SK-N-SH (cell line): ENCODE measurements around the gene WWOX. TPM values are rescaled to one million over a fixed set of nuclear protein-coding genes. Genes with fewer than 3 reads are reported as not detected.

Experiments used
- CTCF ChIA-PET: fragments of 300-600, 350-600 bp; formaldehyde crosslinking; extraction: SDS; loops from one replicate; lab custom pipeline; 2021; lab: Yijun Ruan, JAX
- POLR2A ChIA-PET: fragments of 350-600 bp; sonication (Branson Sonifier 250); formaldehyde crosslinking; extraction: SDS; loops from one replicate; lab custom pipeline; 2020; ENCODE audit warnings: antibody characterized with exemption, inconsistent platforms; lab: Yijun Ruan, JAX
- DNase-seq: peaks from one replicate; pipeline ENCODE4 v3.0.0; 2012
- H2AFZ ChIP-seq: fragments of 200-600 bp; sonication (generic); 2 replicates; pipeline ENCODE4 v1.8.1; 2016; ENCODE audit warnings: antibody characterized with exemption, mild to moderate bottlenecking, low read depth
- H3F3A ChIP-seq: fragments of 200-600 bp; sonication (generic); replicated peaks from 2 replicates; pipeline ENCODE3; 2016; ENCODE audit warnings: antibody characterized with exemption, mild to moderate bottlenecking; ENCODE audit not compliant: insufficient read depth
- H3K27ac ChIP-seq, 2 experiments: fragments of 200-500 bp in 1 of 2; fragments of 200-600 bp in 1 of 2; sonication (Bioruptor generic) in 1 of 2; sonication (generic), shearing (Covaris generic) in 1 of 2; 2 replicates each; pipeline versions ENCODE4 v1.5.1 to v1.6.1; 2014 to 2016; ENCODE audit warnings: low read depth in 2 of 2, inconsistent platforms in 1 of 2, low read length in 1 of 2, mild to moderate bottlenecking in 1 of 2, mixed read lengths in 1 of 2
- H3K27me3 ChIP-seq: fragments of 200-600 bp; sonication (generic), shearing (Covaris generic); 2 replicates; pipeline ENCODE4 v1.6.1; 2016; ENCODE audit warnings: mixed run types; ENCODE audit not compliant: insufficient read depth
- H3K36me3 ChIP-seq, 2 experiments: fragments of 200-500 bp in 1 of 2; fragments of 200-600 bp in 1 of 2; sonication (Bioruptor generic) in 1 of 2; sonication (generic) in 1 of 2; replicated peaks in 1 of 2; 2 replicates each; pipeline versions ENCODE3 to v1.5.1; 2014 to 2016; ENCODE audit warnings: low read length in 1 of 2, mild to moderate bottlenecking in 1 of 2; ENCODE audit not compliant: insufficient read depth in 2 of 2, control insufficient read depth in 1 of 2
- H3K4me1 ChIP-seq, 2 experiments: fragments of 200-500 bp in 1 of 2; fragments of 200-600 bp in 1 of 2; sonication (Bioruptor generic) in 1 of 2; sonication (generic), shearing (Covaris generic) in 1 of 2; 2 replicates each; pipeline versions ENCODE4 v1.5.1 to v1.6.1; 2014 to 2016; ENCODE audit warnings: low read depth in 1 of 2, low read length in 1 of 2, mixed run types in 1 of 2; ENCODE audit not compliant: insufficient read depth in 2 of 2, control insufficient read depth in 1 of 2
- H3K4me2 ChIP-seq: fragments of 200-600 bp; sonication (generic), shearing (Covaris generic); 2 replicates; pipeline ENCODE4 v1.6.1; 2017; ENCODE audit warnings: mixed run types
- H3K4me3 ChIP-seq, 2 experiments: fragments of 200-500 bp in 1 of 2; fragments of 200-600 bp in 1 of 2; sonication (Bioruptor generic) in 1 of 2; sonication (generic), shearing (Covaris generic) in 1 of 2; 2 replicates each; pipeline versions ENCODE4 v1.5.1 to v1.8.1; 2014 to 2016; ENCODE audit warnings: low read depth in 2 of 2, inconsistent platforms in 1 of 2, low read length in 1 of 2, mild to moderate bottlenecking in 1 of 2, mixed read lengths in 1 of 2, moderate library complexity in 1 of 2
- H3K79me2 ChIP-seq: fragments of 200-600 bp; sonication (generic); 2 replicates; pipeline ENCODE4 v1.8.1; 2017; ENCODE audit warnings: mild to moderate bottlenecking; ENCODE audit not compliant: insufficient read depth
- H3K9ac ChIP-seq: fragments of 200-600 bp; sonication (generic); 2 replicates; pipeline ENCODE4 v1.6.1; 2017; ENCODE audit warnings: mixed run types
- H3K9me2 ChIP-seq: fragments of 200-600 bp; sonication (generic); 2 replicates; pipeline ENCODE4 v1.6.1; 2017; ENCODE audit warnings: mixed run types
- H3K9me3 ChIP-seq: fragments of 200-600 bp; sonication (generic); 2 replicates; pipeline ENCODE4 v1.6.1; 2017; ENCODE audit warnings: mixed run types, mild to moderate bottlenecking, moderate library complexity
- H4K20me1 ChIP-seq: fragments of 200-600 bp; sonication (generic); 2 replicates; pipeline ENCODE4 v1.6.1; 2017; ENCODE audit warnings: mild to moderate bottlenecking, mixed run types; ENCODE audit not compliant: insufficient read depth
- CHD2 ChIP-seq: fragments of 150-350 bp; IDR thresholded peaks from 2 replicates; pipeline ENCODE4 v1.6.1; 2018; ENCODE audit warnings: low read length; ENCODE audit not compliant: partially characterized antibody
- ELF1 ChIP-seq: IDR thresholded peaks from 2 replicates; pipeline ENCODE4 v1.4.0; 2012
- EP300 ChIP-seq, 2 experiments: IDR thresholded peaks; 2 replicates each; pipeline versions ENCODE4 v1.4.0 to v1.6.1; 2012; ENCODE audit warnings: borderline replicate concordance in 1 of 2, low read depth in 1 of 2, low read length in 1 of 2
- EZH2phosphoT487 ChIP-seq: fragments of 200-600 bp; sonication (generic); IDR thresholded peaks from 2 replicates; pipeline ENCODE4 v1.6.1; 2017; ENCODE audit warnings: low read depth, mixed run types, mild to moderate bottlenecking, antibody characterized with exemption, moderate library complexity, borderline replicate concordance
- FOXJ3 ChIP-seq: sonication (generic); formaldehyde crosslinking; IDR thresholded peaks from 2 replicates; pipeline ENCODE4 v1.5.1; 2020; ENCODE audit warnings: mild to moderate bottlenecking, missing genetic modification reagents
- FOXM1 ChIP-seq: IDR thresholded peaks from 2 replicates; pipeline ENCODE4 v1.4.0; 2012; ENCODE audit warnings: low read depth, mild to moderate bottlenecking
- GABPA ChIP-seq: IDR thresholded peaks from 2 replicates; pipeline ENCODE4 v1.4.0; 2012; ENCODE audit warnings: low read depth, mild to moderate bottlenecking
- GATA2 ChIP-seq: sonication (generic); formaldehyde crosslinking; IDR thresholded peaks from 2 replicates; pipeline ENCODE4 v1.5.0; 2020; ENCODE audit warnings: mild to moderate bottlenecking, missing genetic modification reagents
- JUND ChIP-seq: IDR thresholded peaks from 2 replicates; pipeline ENCODE4 v1.4.0; 2012
- MEF2A ChIP-seq: IDR thresholded peaks from 2 replicates; pipeline ENCODE4 v1.4.0; 2012; ENCODE audit warnings: low read depth, borderline replicate concordance
- POLR2AphosphoS5 ChIP-seq: IDR thresholded peaks from 2 replicates; pipeline ENCODE4 v1.6.1; 2012; ENCODE audit warnings: low read depth, low read length
- RCOR1 ChIP-seq: fragments of 150-350 bp; IDR thresholded peaks from 2 replicates; pipeline ENCODE4 v1.6.1; 2017; ENCODE audit warnings: antibody characterized with exemption, low read length
- TEAD4 ChIP-seq: IDR thresholded peaks from 2 replicates; pipeline ENCODE4 v1.4.0; 2012; ENCODE audit warnings: mild to moderate bottlenecking, borderline replicate concordance; ENCODE audit not compliant: insufficient read depth
- YY1 ChIP-seq: IDR thresholded peaks from 2 replicates; pipeline ENCODE4 v1.4.0; 2012; ENCODE audit warnings: low read depth, mild to moderate bottlenecking
- WGBS: methylation state at CpG from one replicate; pipeline ENCODE4 v1.1.6; 2017; ENCODE audit warnings: low lambda C conversion rate; 5-methylcytosine and 5-hydroxymethylcytosine counted together
- polyA plus RNA-seq, 3 experiments: library from polyadenylated mRNA; depleted of rRNA; stranded (reverse); fragments of >200 nt; gene quantifications; 2 replicates each; pipeline ENCODE4 v1.2.3, GENCODE V29; 2012
- TF ChIP-seq, protein P1 (sequence below): IDR thresholded peaks from 2 replicates; pipeline ENCODE4 v1.4.0; 2012; ENCODE audit warnings: low read depth, borderline replicate concordance
- TF ChIP-seq, protein P2 (sequence below): fragments of 150-350 bp; IDR thresholded peaks from 2 replicates; pipeline ENCODE4 v1.6.1; 2016; ENCODE audit warnings: mild to moderate bottlenecking, low read depth, low read length
- TF ChIP-seq, protein P3 (sequence below): fragments of 150-350 bp; IDR thresholded peaks from 2 replicates; pipeline ENCODE4 v1.6.1; 2017; ENCODE audit warnings: antibody characterized with exemption, low read length, low read depth, borderline replicate concordance
- TF ChIP-seq, protein P4 (sequence below): fragments of 200-600 bp; sonication (generic); IDR thresholded peaks from 2 replicates; pipeline ENCODE4 v1.6.1; 2017; ENCODE audit warnings: antibody characterized with exemption, mild to moderate bottlenecking, moderate library complexity
- TF ChIP-seq, protein P5 (sequence below): IDR thresholded peaks from 2 replicates; pipeline ENCODE4 v1.6.1; 2012; ENCODE audit warnings: mild to moderate bottlenecking, low read depth, low read length, moderate library complexity

The WWOX gene
- polyA plus RNA-seq, 1 of the 3 experiments (the other 2 are of a cell fraction): 10.8 TPM

DNA sequence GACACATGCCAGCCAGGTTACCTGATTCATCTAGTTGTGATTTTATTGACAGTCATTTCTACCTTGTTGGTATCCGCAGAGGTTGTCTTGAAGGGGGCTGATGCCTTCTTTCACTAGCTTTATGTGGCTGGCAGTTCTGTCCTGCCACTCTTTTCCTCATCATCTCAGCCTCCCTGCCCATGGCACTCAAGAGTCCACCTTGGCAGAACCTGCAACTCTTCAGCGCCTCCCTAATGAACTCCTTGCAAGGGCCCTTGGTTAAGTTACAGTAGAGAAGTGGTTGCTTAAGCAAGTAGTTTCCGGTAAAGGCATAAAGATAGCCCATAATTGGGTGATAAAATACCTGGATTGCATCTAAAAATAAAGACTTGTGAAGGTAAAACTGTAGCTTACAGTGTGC, 489.9 kb downstream of the WWOX start:
- Histone ChIP-seq H2AFZ (no peak overlapping the region), H4K20me1 (no peaks in the 10 kb centered on the region), H3K9me2 (no peaks in the 10 kb centered on the region), H3K36me3 (no peaks in the 10 kb centered on the region), H3K4me1 (no peaks in the 10 kb centered on the region), H3K27ac (no peak overlapping the region), H3K4me3 (no peak overlapping the region), H3K79me2 (no peaks in the 10 kb centered on the region), H3K4me2 (no peak overlapping the region), H3K9me3 (no peaks in the 10 kb centered on the region), H3K27me3 (no peaks in the 10 kb centered on the region), H3F3A (no peaks in the 10 kb centered on the region), H3K9ac (no peak overlapping the region)
- POLR2A ChIA-PET: no interaction called here
- no peak for TF ChIP-seq MEF2A
- TF ChIP-seq, protein P1, sequence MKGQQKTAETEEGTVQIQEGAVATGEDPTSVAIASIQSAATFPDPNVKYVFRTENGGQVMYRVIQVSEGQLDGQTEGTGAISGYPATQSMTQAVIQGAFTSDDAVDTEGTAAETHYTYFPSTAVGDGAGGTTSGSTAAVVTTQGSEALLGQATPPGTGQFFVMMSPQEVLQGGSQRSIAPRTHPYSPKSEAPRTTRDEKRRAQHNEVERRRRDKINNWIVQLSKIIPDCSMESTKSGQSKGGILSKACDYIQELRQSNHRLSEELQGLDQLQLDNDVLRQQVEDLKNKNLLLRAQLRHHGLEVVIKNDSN: no peak
- no peak for TF ChIP-seq POLR2AphosphoS5
- TF ChIP-seq FOXJ3: no peak
- no peak for TF ChIP-seq FOXM1
- TF ChIP-seq ELF1: no peak
- TF ChIP-seq EP300 (IDR thresholded peaks at IDR 0.05; ENCODE audit: borderline replicate concordance in 1 of 2, low read depth in 1 of 2, low read length in 1 of 2): no peak
- TF ChIP-seq, protein P2, sequence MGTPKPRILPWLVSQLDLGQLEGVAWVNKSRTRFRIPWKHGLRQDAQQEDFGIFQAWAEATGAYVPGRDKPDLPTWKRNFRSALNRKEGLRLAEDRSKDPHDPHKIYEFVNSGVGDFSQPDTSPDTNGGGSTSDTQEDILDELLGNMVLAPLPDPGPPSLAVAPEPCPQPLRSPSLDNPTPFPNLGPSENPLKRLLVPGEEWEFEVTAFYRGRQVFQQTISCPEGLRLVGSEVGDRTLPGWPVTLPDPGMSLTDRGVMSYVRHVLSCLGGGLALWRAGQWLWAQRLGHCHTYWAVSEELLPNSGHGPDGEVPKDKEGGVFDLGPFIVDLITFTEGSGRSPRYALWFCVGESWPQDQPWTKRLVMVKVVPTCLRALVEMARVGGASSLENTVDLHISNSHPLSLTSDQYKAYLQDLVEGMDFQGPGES: no peak
- TF ChIP-seq, protein P3, sequence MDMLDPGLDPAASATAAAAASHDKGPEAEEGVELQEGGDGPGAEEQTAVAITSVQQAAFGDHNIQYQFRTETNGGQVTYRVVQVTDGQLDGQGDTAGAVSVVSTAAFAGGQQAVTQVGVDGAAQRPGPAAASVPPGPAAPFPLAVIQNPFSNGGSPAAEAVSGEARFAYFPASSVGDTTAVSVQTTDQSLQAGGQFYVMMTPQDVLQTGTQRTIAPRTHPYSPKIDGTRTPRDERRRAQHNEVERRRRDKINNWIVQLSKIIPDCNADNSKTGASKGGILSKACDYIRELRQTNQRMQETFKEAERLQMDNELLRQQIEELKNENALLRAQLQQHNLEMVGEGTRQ: no peak
- TF ChIP-seq GATA2 (CRISPR knock-in tag): no peak
- TF ChIP-seq, protein P4, sequence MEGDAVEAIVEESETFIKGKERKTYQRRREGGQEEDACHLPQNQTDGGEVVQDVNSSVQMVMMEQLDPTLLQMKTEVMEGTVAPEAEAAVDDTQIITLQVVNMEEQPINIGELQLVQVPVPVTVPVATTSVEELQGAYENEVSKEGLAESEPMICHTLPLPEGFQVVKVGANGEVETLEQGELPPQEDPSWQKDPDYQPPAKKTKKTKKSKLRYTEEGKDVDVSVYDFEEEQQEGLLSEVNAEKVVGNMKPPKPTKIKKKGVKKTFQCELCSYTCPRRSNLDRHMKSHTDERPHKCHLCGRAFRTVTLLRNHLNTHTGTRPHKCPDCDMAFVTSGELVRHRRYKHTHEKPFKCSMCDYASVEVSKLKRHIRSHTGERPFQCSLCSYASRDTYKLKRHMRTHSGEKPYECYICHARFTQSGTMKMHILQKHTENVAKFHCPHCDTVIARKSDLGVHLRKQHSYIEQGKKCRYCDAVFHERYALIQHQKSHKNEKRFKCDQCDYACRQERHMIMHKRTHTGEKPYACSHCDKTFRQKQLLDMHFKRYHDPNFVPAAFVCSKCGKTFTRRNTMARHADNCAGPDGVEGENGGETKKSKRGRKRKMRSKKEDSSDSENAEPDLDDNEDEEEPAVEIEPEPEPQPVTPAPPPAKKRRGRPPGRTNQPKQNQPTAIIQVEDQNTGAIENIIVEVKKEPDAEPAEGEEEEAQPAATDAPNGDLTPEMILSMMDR: no peak
- no peak for TF ChIP-seq YY1
- TF ChIP-seq TEAD4: no peak
- TF ChIP-seq EZH2phosphoT487: no peak
- DNase-seq: no peak
- CTCF ChIA-PET: interaction anchor here (0.8 kb wide), 1 partner anchor 14 kb away, joined by 3 read pairs; no protein-coding TSS in a partner anchor
- WGBS: 63% methylated on average over 3 of the region's 3 CpGs

DNA sequence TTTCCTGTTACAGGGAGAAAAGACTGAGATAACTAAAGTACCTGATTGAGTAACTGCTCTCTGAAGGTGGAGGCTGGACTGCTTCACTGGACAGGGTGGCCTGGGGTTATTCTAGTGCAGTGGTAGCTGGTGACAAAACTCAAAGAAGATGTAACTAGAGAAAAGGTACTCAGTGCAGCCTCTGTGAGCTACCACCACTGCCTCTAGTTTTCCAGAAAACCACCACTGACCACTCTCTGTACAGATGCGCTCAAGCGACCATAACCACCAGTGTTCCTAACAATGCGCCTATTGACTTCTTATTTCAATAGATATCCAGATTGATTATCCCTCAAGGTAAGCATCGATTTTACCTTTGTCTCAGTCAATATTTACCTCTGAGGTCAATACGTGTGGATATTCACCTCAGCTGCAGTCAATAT, 492.2 kb downstream of the WWOX start:
- H3K9me2 ChIP-seq: no peaks in the 10 kb centered on the region
- H3K27me3 ChIP-seq: no peaks in the 10 kb centered on the region
- CTCF ChIA-PET: no interaction called here
- H4K20me1 ChIP-seq: no peaks in the 10 kb centered on the region
- H3K4me2 ChIP-seq: no peak overlapping the region
- no peak overlapping the region for H3K27ac ChIP-seq
- H3F3A ChIP-seq: no peaks in the 10 kb centered on the region
- DNase-seq: no peak
- no peaks in the 10 kb centered on the region for H3K4me1 ChIP-seq
- no peaks in the 10 kb centered on the region for H3K36me3 ChIP-seq
- WGBS: 80% methylated on average over 5 of the region's 5 CpGs
- H2AFZ ChIP-seq: no peak overlapping the region
- no peaks in the 10 kb centered on the region for H3K79me2 ChIP-seq
- no peaks in the 10 kb centered on the region for H3K9me3 ChIP-seq
- POLR2A ChIA-PET: no interaction called here
- H3K9ac ChIP-seq: no peak overlapping the region
- no peak overlapping the region for H3K4me3 ChIP-seq
- no peak for TF ChIP-seq GABPA
- TF ChIP-seq, protein P5, sequence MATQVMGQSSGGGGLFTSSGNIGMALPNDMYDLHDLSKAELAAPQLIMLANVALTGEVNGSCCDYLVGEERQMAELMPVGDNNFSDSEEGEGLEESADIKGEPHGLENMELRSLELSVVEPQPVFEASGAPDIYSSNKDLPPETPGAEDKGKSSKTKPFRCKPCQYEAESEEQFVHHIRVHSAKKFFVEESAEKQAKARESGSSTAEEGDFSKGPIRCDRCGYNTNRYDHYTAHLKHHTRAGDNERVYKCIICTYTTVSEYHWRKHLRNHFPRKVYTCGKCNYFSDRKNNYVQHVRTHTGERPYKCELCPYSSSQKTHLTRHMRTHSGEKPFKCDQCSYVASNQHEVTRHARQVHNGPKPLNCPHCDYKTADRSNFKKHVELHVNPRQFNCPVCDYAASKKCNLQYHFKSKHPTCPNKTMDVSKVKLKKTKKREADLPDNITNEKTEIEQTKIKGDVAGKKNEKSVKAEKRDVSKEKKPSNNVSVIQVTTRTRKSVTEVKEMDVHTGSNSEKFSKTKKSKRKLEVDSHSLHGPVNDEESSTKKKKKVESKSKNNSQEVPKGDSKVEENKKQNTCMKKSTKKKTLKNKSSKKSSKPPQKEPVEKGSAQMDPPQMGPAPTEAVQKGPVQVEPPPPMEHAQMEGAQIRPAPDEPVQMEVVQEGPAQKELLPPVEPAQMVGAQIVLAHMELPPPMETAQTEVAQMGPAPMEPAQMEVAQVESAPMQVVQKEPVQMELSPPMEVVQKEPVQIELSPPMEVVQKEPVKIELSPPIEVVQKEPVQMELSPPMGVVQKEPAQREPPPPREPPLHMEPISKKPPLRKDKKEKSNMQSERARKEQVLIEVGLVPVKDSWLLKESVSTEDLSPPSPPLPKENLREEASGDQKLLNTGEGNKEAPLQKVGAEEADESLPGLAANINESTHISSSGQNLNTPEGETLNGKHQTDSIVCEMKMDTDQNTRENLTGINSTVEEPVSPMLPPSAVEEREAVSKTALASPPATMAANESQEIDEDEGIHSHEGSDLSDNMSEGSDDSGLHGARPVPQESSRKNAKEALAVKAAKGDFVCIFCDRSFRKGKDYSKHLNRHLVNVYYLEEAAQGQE: no peak
- TF ChIP-seq FOXJ3: no peak
- TF ChIP-seq, protein P1: no peak
- no peak for TF ChIP-seq RCOR1
- TF ChIP-seq GATA2 (CRISPR knock-in tag): no peak
- no peak for TF ChIP-seq JUND
- TF ChIP-seq CHD2: no peak
- no peak for TF ChIP-seq POLR2AphosphoS5
- TF ChIP-seq TEAD4: no peak
